Measurements from ENCODE around the gene TSPAN18. TPM values are rescaled to one million over a fixed set of nuclear protein-coding genes. Genes with fewer than 3 reads are reported as not detected.

The TSPAN18 gene
- total and polyA plus RNA-seq, 2 experiments from 2014 or later = 6.0 to 10.6 TPM

- no peak overlapping the region for H3K27ac ChIP-seq (ENCODE audit: low read depth)
- H3K27me3 Mint-ChIP-seq (ENCODE audit: insufficient read depth, low read depth, poor library complexity) = peaks cover 14% of the 10 kb centered on the region
- no peak overlapping the region for H3K4me3 Mint-ChIP-seq
- DNase-seq (ENCODE audit: low spot score) (no peak), ATAC-seq (no peak)
- no peak overlapping the region for H3K4me3 ChIP-seq
- H4K20me1 ChIP-seq (replicated peaks; ENCODE audit: insufficient read depth) = no peaks in the 10 kb centered on the region
- H3K27ac Mint-ChIP-seq = no peak overlapping the region
- no peaks in the 10 kb centered on the region for H3K79me2 ChIP-seq (replicated peaks; ENCODE audit: insufficient read depth)
- peaks cover 34% of the 10 kb centered on the region for H3K4me1 ChIP-seq (ENCODE audit: insufficient read depth)
- no peak overlapping the region for H3K4me2 ChIP-seq
- H3F3A ChIP-seq (replicated peaks; ENCODE audit: low read depth) = peaks cover 8% of the 10 kb centered on the region
- TF ChIP-seq ZNF462 (CRISPR knock-in tag; IDR thresholded peaks at IDR 0.05) (no peak), STAT1 (IDR thresholded peaks at IDR 0.05; ENCODE audit: unreplicated experiment) (no peak), ZNF114 (CRISPR knock-in tag; IDR thresholded peaks at IDR 0.05) (no peak), ZNF331 (CRISPR knock-in tag; IDR thresholded peaks at IDR 0.05; ENCODE audit: low read depth) (no peak), CTCF (conservative IDR thresholded peaks at IDR 0.05; ENCODE audit: low read depth in 2 of 2) (no peak)
- no peaks in the 10 kb centered on the region for H3K36me3 Mint-ChIP-seq (ENCODE audit: low read depth)
- no peaks in the 10 kb centered on the region for H3K36me3 ChIP-seq (ENCODE audit: insufficient read depth)
- H3K9me3 Mint-ChIP-seq = no peaks in the 10 kb centered on the region
- H3K4me1 Mint-ChIP-seq = peaks cover 27% of the 10 kb centered on the region
- H2AFZ ChIP-seq = no peak overlapping the region
- no peaks in the 10 kb centered on the region for H3K9me2 ChIP-seq (ENCODE audit: insufficient read depth)
- H3K27me3 ChIP-seq (ENCODE audit: insufficient read depth) = no peaks in the 10 kb centered on the region
Measured at GRCh38 chr11:44966694-44967093, 239.9 kb downstream of the TSPAN18 start.

All from GM23338 (cell line).